GM18870 (cell line): ENCODE results near the gene MPRIP.
"Not testable (repeated sequence)": the region's sequence is repeated elsewhere in the genome, so short reads cannot be mapped to it uniquely, and the experiment has no call there.

Experiments used
- ATAC-seq: cut with Tn5 transposase; IDR thresholded peaks from one replicate; pipeline ENCODE4 v1.9.1; 2021; ENCODE audit warnings: moderate library complexity; ENCODE audit not compliant: unreplicated experiment

MPRIP gene

GRCh38 chr17:17180741-17181525, 138.7 kb downstream of the MPRIP start:
- no peak for ATAC-seq

- no peak for ATAC-seq
Observed at GRCh38 chr17:17181666-17182597, 139.7 kb downstream of the MPRIP start.

DNA sequence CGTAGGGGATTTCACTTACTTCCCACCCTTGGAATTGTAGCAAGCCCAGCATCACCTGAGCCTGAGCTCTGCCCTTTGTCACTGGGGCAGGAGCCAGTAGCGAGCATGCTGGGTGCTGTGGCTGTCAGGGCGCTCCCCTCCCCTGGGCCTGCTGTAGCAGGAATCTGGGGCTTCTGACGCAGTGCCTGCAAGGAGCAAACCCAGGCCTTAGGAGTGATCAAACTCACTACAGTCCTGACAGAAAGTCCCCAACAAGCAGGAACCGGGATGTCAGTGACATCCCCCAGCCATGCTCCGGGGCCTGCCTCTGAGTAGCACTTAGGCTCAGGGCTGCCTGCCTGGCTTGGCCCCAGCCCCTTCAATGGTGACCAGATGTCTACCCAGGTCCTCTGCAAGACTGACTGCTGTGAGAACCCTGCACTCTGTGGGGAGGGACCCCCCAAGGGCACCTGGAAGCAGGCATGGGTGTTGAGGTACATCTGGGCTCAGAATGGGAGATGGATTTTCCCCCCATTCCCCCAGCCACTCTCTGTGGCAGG, 140.4 kb downstream of the MPRIP start:
- ATAC-seq: no peak

GRCh38 chr17:17183744-17184143, 141.5 kb downstream of the MPRIP start:
- no peak for ATAC-seq

GRCh38 chr17:17184985-17185757, 142.9 kb downstream of the MPRIP start:
- not testable (repeated sequence) for ATAC-seq

GRCh38 chr17:17186051-17186450, 143.8 kb downstream of the MPRIP start:
- no peak for ATAC-seq

GRCh38 chr17:17186551-17187505, 144.6 kb downstream of the MPRIP start:
- ATAC-seq: no peak

- no peak for ATAC-seq
Observed at GRCh38 chr17:17188586-17188985, 146.3 kb downstream of the MPRIP start.

DNA sequence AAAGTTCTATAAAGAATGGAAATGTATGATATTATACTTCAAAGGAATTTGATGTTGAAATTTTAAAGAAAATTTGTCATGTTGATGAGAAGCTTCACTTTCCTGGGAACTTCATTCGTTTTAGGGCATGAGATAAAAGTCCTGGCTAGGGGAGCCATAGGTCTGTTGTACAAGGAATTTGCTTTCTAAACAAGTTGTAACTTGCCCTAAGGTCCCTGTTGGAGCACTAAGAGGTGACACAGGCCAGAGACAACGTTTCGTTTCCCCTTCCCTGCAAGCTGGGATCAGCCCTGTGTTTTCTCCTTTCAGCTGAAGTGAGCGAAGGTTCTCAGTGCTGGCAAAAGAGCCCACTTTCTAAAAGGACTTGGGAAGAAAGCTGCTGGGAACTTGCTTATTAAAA, 147.3 kb downstream of the MPRIP start:
- no peak for ATAC-seq

GRCh38 chr17:17190188-17190587, 147.9 kb downstream of the MPRIP start:
- ATAC-seq: no peak

DNA sequence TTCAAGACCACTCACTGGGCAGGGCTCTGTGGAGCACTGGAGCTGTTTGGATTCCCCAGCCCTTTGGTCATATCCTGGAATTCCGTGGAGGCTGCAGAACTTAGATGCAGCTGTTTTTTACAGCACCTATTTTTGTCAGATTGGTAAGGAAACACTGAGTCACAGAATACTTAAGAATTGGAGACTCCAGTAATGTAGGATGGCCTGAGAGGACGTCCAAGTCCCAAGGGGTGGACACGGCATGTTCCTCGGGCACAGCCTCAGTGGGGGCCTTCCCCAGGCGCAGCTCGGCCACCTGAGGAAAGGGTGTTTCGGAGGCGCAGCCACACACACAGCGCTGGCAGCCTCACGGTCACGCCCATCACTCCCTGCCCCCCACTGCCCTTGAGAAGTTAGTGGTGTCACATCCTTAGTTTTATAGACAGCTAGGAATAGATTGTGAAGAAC, 149.1 kb downstream of the MPRIP start:
- ATAC-seq: no peak

DNA sequence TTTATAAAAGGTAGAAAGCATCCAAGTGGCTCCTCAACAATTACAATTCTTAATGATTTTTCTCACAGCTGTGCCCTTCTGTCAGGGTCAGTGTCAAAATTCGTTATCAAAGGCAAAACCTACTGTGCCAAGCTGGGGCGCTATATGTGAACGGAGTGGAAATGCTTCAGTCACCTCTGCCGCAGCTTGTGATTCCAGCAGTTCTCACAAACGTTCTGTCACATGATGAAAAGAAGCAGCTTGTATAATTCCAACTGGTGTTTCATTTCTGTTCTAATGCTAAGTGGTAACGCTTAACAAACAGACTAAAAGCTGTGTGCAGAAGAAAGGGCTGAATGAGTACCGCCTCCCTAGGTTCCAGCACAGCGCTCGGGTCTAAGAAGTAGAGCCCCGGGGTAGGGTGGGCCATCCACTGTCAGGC, 149.7 kb downstream of the MPRIP start:
- ATAC-seq: no peak

DNA sequence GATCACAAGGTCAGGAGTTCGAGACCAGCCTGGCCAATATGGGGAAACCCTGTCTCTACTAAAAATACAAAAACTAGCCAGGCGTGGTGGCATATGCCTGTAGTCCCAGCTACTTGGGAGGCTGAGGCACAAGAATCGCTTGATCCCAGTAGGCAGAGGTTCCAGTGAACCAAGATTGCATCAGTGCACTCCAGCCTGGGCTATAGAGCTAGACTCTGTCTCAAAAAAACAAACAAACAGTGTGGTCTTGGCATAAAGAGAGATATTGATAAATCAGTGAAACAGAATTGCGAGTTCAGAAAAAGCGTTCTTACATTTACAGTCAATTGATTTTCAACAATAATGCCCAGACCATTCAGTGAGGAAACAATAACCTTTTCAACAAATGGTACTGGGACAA, 153.2 kb downstream of the MPRIP start:
- ATAC-seq: not testable (repeated sequence)

GRCh38 chr17:17196776-17197175, 154.5 kb downstream of the MPRIP start:
- no peak for ATAC-seq

DNA sequence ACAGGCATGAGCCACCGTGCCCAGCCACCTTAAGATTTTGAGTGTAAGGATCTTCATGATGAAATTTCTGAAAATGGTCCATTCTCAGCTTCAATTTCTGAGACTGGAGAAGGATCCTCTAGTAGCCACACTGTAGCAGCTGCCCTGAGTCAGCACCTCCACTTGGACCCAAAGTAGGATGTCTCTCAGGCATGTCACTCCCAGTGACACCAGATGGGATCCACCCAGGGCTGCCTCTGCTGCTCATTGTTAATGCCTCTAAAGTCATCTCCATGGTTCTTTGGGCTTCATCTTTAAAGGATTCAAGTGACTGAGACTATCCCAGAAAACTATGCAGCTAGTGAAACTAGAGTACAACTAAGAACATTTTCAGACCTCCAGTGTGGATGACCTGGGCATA, 156.0 kb downstream of the MPRIP start:
- no peak for ATAC-seq

- no peak for ATAC-seq
Observed at GRCh38 chr17:17200311-17200710, 158.1 kb downstream of the MPRIP start.

DNA sequence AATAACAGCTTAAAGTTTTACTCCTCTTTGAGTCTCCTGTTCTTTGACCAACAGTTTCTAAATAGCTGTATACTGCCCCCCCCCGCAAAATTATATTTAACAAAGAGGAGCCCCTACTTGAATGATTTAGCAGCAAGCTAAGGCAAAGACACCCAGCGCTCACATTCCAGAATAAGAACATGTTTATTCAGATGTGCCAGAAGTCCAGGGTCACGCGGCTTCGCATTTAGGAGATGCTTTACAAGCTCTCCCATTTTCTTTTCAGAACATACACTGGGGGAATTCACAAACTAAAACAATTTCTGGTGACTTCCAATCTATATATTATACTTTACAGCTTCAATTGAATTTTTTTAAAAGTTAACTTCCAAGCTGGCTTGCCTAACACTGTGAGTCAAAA, 158.6 kb downstream of the MPRIP start:
- ATAC-seq: no peak

- no peak for ATAC-seq
Observed at GRCh38 chr17:17201271-17201670, 159.0 kb downstream of the MPRIP start.

DNA sequence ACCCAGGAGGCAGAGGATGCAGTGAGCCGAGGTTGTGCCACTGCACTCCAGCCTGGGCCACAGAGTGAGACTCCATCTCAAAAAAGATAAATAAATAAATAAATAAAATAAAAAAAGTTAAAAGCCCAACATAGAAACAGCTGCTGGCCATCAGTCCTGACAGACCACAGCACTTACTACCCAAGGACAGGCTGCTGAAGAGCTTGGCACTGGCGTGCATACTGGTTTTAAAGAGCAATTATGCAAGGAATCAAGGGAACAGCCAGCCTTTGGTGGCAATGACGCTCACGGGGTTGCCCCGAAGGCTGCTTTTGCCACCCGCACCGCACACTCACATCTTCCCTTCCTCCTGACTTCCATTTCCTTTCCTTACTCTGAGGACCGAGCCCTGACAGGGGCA, 159.7 kb downstream of the MPRIP start:
- no peak for ATAC-seq
